GM12872 (cell line): ENCODE measurements around the gene GGCX.
A peak's percentile ranks its signal among the peaks of the same experiment; 100 is the strongest.

Experiments used
- TF ChIP-seq, protein P1 (sequence below): IDR thresholded peaks from 3 replicates; pipeline ENCODE4 v1.5.1; 2011; ENCODE audit warnings: low read depth, mild to moderate bottlenecking, low read length, moderate library complexity; ENCODE audit not compliant: insufficient read depth

Gene GGCX

DNA sequence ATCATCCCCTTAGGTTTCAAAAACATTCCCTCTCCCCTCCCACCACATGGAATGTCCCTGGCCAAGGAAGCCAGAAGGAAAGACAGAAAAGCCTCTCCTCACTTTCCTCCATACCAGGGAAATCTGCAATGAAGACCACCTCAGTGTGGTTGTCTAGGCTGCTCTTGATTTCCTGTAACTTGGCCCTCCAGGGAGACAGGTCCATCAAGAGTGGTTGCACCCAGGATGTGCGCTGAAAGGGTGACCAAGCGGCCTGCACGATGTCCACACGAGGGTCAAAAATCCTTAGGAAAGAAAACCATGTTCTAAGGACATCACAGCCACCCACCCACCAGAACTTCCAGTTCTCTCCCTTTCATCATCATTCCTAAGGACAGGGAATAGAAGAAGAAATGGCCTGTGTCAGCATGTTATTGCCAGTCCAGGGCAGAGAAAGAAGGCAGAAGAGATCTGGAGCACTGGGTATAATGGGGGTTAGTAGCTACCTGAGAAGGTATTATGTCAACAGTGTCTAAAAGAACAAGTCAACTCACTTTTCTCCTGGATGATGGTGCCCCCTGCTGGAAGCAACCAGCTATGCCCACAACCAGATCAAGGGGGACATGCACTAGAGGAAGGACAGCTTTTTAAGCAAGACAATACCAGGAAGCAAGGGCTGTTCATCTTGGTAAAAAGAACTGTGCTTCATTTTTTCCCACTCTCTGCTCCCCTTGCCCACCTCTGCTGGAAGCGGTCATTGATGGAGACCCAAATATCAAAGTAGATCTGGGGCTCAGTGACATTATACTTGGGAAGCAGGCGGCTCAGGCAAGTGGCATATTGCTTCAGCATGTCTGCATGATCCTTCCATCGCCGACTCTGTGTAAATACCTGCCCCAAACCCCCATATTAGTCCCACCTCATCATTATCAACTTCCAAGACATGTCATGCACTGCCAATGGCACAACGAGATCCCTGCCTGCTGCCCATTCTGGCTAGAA, 9.3 kb downstream of the GGCX start:
- TF ChIP-seq, protein P1, sequence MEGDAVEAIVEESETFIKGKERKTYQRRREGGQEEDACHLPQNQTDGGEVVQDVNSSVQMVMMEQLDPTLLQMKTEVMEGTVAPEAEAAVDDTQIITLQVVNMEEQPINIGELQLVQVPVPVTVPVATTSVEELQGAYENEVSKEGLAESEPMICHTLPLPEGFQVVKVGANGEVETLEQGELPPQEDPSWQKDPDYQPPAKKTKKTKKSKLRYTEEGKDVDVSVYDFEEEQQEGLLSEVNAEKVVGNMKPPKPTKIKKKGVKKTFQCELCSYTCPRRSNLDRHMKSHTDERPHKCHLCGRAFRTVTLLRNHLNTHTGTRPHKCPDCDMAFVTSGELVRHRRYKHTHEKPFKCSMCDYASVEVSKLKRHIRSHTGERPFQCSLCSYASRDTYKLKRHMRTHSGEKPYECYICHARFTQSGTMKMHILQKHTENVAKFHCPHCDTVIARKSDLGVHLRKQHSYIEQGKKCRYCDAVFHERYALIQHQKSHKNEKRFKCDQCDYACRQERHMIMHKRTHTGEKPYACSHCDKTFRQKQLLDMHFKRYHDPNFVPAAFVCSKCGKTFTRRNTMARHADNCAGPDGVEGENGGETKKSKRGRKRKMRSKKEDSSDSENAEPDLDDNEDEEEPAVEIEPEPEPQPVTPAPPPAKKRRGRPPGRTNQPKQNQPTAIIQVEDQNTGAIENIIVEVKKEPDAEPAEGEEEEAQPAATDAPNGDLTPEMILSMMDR = peak; percentile 90

DNA sequence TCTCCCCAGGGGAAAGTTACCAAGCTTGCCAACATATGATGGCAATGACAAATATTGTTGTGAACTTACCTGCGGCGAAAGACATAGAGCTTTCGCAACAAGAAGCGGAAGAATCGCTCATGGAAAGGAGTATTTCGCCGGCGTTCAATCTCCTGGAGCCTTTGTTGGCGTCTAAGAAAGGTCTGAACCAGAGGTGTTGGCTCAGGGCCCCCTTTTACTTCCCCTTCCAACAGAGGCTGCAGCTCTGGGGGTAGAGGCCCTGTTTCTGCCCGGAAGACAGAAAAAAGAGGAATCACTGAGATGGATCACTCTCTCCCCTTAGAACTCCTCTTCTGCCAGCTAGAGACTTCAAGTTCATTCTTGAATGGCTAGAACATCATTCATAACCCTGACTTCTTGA, 10.8 kb downstream of the GGCX start:
- TF ChIP-seq, protein P1 = no peak

DNA sequence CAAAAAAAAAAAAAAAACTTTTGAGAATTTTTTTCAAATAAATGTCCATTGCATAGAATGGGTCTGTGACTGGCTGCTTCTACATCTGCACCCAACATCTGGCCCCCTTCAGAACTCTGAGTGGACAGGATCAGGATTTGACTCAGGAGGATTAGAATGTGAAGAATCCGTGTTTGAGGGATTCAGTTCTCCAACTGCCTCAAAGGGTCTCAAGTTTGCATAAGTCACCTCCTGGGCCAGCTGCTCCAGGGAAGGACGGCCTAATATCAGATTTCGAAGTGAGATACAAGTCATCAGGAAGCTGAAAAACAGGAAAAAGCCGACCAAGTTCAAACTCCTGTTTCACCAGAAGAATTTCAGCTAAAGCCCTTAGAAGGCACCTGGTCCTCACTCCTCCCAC, 11.5 kb downstream of the GGCX start:
- TF ChIP-seq, protein P1 = no peak

DNA sequence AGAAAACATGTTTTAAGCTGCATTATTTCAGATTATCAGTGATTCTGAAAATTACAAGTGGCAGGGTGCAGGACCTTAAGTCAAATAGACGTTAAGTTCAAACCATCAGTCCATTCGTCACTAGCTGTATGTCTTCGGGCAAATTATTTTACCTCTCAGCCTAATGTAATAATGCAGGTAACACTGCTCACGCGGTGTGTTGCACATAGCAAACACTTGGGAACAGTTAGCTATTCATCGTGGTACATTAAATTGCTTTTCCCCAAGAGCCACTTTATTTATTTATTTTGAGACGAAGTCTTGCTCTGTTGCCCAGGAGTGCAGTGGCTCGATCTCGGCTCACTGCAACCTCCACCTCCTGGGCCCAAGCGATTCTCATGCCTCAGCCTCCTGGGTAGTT, 12.2 kb downstream of the GGCX start:
- TF ChIP-seq, protein P1 = no peak

DNA sequence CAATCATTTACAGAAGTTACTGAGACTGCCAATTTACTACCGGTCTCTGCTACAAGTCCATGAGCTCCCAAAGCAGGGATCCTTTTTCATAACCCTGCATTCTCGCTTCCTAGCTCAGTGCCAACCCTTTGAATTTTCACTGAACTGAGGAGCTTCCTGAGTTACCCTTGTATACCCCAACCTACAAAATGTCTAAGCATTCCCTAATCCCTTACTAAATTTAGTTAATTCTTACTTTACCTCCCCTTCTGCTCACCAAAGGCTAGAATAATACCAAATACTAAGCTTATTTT, 12.7 kb downstream of the GGCX start:
- TF ChIP-seq, protein P1 = no peak

DNA sequence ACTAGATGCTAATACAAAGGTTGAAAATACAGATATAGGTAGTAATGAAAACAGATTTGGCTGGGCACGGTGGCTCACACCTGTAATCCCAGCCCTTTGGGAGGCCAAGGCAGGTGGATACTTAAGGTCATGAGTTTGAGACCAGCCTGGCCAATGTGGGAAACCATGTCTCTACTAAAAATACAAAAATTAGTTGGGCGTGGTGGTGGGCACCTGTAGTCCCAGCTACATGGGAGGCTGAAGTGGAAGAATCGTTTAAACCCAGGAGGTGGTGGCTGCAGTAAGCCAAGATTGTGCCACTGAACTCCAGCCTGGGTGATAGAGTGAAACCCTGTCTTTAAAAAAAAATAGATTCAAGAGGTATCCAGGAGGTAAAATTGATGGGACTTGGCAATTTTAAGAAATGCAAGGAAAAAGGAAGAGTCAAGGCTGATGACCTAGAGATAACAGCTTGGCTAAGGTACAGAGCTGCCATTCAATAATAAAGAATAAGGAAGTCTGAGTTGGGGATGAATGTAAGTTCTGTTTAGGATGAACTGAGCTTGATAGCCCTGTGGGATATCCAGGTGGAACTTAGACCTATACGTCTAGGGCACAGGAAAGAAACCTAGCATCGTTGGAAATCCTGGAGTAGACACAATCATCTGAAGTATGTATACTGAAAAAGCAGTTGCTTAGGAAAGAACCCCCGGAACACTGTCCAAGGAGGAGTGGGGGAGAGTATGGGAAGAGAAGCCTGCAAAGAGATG, 13.3 kb downstream of the GGCX start:
- TF ChIP-seq, protein P1 = no peak

DNA sequence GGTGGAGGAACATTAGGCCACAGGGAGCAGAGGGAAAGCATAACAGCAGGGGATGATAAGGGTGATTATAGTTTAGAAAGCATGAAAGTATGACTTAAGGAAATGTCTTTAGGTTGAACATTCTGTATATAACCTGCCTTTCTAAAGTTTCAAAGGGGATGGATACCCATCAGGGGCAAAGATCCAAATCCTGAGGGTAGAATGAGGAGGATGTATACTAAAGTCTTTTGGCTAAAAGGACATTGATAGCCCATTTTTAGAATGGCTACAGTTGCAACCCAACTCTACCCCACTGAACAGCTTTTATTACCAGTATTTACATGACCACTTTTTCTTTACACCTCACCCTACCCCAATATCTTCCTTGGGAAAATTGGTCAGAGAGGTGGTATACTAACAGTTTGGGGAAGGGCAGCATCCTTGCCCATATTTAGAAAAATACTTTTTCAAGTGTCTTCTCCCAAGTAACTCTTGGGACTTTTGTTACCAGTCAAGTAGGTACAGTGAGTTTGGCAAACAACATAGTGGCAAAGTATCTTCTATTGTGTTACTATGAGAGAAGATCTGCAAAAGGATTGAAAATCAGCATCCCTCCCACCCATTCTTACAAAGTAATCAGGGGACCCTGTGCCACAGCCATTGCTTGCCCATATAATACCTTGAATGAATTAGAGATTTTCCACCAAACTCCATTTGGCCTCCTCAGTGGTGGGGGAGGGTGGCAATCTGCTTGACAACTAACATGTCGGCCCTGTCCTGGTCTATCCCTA, 14.0 kb downstream of the GGCX start:
- TF ChIP-seq, protein P1 = no peak
